CD14-positive monocyte (primary cell): ENCODE data around the gene ACYP2. TPM values are rescaled to one million over a fixed set of nuclear protein-coding genes. Genes with fewer than 3 reads are reported as not detected.

Source experiments
- DNase-seq, 3 donors: peaks; one replicate each; pipeline ENCODE4 v3.0.0-alpha.2; 2011 to 2022
- H2AFZ ChIP-seq: 2 replicates; pipeline ENCODE4 v1.6.0; 2012; ENCODE audit warnings: mild to moderate bottlenecking, low read depth, low read length, inconsistent platforms; ENCODE audit not compliant: insufficient read depth, poor library complexity, severe bottlenecking
- H3K27ac ChIP-seq, 2 donors: 1 replicate in 1 of 2; 2 replicates in 1 of 2; pipeline ENCODE4 v1.5.1; 2012 to 2013; ENCODE audit warnings: low read length in 2 of 2, control low read depth in 1 of 2, inconsistent platforms in 1 of 2, low read depth in 1 of 2, mild to moderate bottlenecking in 1 of 2
- H3K27me3 ChIP-seq, 2 donors: one replicate each; pipeline versions ENCODE4 v1.6.0 to v1.6.1; 2011 to 2013; ENCODE audit warnings: low read length in 2 of 2; ENCODE audit not compliant: control insufficient read depth in 2 of 2, insufficient read depth in 2 of 2
- H3K36me3 ChIP-seq, 2 donors: replicated peaks in 1 of 2; 1 replicate in 1 of 2; 2 replicates in 1 of 2; pipeline versions ENCODE4 v1.5.1 to v1.6.1; 2012 to 2013; ENCODE audit warnings: low read length in 2 of 2, control low read depth in 1 of 2, inconsistent platforms in 1 of 2, mild to moderate bottlenecking in 1 of 2; ENCODE audit not compliant: insufficient read depth in 2 of 2, control insufficient read depth in 1 of 2
- H3K4me1 ChIP-seq, 2 donors: 1 replicate in 1 of 2; 2 replicates in 1 of 2; pipeline versions ENCODE4 v1.5.1 to v1.6.1; 2012 to 2013; ENCODE audit warnings: low read length in 2 of 2, control low read depth in 1 of 2, inconsistent platforms in 1 of 2, mild to moderate bottlenecking in 1 of 2, moderate library complexity in 1 of 2; ENCODE audit not compliant: insufficient read depth in 2 of 2, control insufficient read depth in 1 of 2
- H3K4me2 ChIP-seq: replicated peaks from 2 replicates; pipeline ENCODE3; 2012; ENCODE audit warnings: low read length, moderate library complexity, mild to moderate bottlenecking; ENCODE audit not compliant: poor library complexity, severe bottlenecking; ENCODE audit errors: extremely low read depth
- H3K4me3 ChIP-seq, 3 experiments: fragments of 200-600 bp in 1 of 3; sonication (generic) in 1 of 3; replicated peaks in 1 of 3; 1 replicate in 2 of 3; 2 replicates in 1 of 3; pipeline ENCODE4 v1.5.1; 2011 to 2013; ENCODE audit warnings: low read length in 3 of 3, mild to moderate bottlenecking in 3 of 3, control low read depth in 2 of 3, low read depth in 2 of 3, inconsistent platforms in 1 of 3, moderate library complexity in 1 of 3
- H3K79me2 ChIP-seq: 2 replicates; pipeline ENCODE4 v1.6.0; 2012; ENCODE audit warnings: mild to moderate bottlenecking, control low read depth, inconsistent platforms, low read length, moderate library complexity; ENCODE audit not compliant: insufficient read depth
- H3K9ac ChIP-seq: 2 replicates; pipeline ENCODE4 v1.6.0; 2017; ENCODE audit warnings: low read length, mild to moderate bottlenecking; ENCODE audit not compliant: insufficient read depth, poor library complexity, severe bottlenecking
- H3K9me3 ChIP-seq, 2 donors: replicated peaks in 1 of 2; 1 replicate in 1 of 2; 2 replicates in 1 of 2; pipeline versions ENCODE4 v1.5.1 to v1.6.1; 2012 to 2013; ENCODE audit warnings: low read length in 2 of 2, control low read depth in 1 of 2; ENCODE audit not compliant: control insufficient read depth in 1 of 2, insufficient read depth in 1 of 2
- H4K20me1 ChIP-seq: 2 replicates; pipeline ENCODE4 v1.6.0; 2012; ENCODE audit warnings: mild to moderate bottlenecking, low read length, control low read depth, moderate library complexity; ENCODE audit not compliant: insufficient read depth
- H3K27ac Mint-ChIP-seq, 7 donors: one replicate each; pipeline ENCODE4 v1.8.0; 2020; ENCODE audit warnings: mild to moderate bottlenecking in 7 of 7, mixed read lengths in 7 of 7, moderate library complexity in 6 of 7, inconsistent platforms in 2 of 7
- H3K27me3 Mint-ChIP-seq, 3 donors: one replicate each; pipeline ENCODE4 v1.8.0; 2021 to 2022; ENCODE audit warnings: low read depth in 3 of 3, mild to moderate bottlenecking in 3 of 3, mixed read lengths in 3 of 3, moderate library complexity in 3 of 3, inconsistent platforms in 1 of 3
- H3K36me3 Mint-ChIP-seq, 2 donors: one replicate each; pipeline ENCODE4 v1.8.0; 2020; ENCODE audit warnings: mixed read lengths in 2 of 2, inconsistent platforms in 1 of 2, mild to moderate bottlenecking in 1 of 2
- H3K4me1 Mint-ChIP-seq: one replicate; pipeline ENCODE4 v1.8.0; 2020; ENCODE audit warnings: mild to moderate bottlenecking, mixed read lengths
- H3K4me3 Mint-ChIP-seq, 2 donors: one replicate each; pipeline ENCODE4 v1.8.0; 2020; ENCODE audit warnings: mild to moderate bottlenecking in 2 of 2, mixed read lengths in 2 of 2, moderate library complexity in 1 of 2
- H3K9me3 Mint-ChIP-seq, 7 donors: one replicate each; pipeline ENCODE4 v1.8.0; 2020 to 2022; ENCODE audit warnings: mixed read lengths in 7 of 7, mild to moderate bottlenecking in 6 of 7, moderate library complexity in 6 of 7, inconsistent platforms in 2 of 7
- CTCF ChIP-seq: fragments of 200-600 bp; IDR thresholded peaks from one replicate; pipeline ENCODE4 v1.8.0; 2022; ENCODE audit warnings: antibody characterized with exemption, mild to moderate bottlenecking
- WGBS: methylation state at CpG from one replicate; pipeline ENCODE4 v1.1.5; 2013; ENCODE audit warnings: missing lambda C conversion rate; ENCODE audit not compliant: insufficient coverage; 5-methylcytosine and 5-hydroxymethylcytosine counted together
- intact Hi-C, 2 donors: fragments of 100-400 bp; cut with micrococcal nuclease; formaldehyde crosslinking; loops; one replicate each; pipeline versions ENCODE4 v1.15.0 to v1.15.1; 2023
- polyA plus RNA-seq, 3 donors: library from polyadenylated mRNA; depleted of rRNA in 1 of 3; unstranded in 2 of 3; stranded (reverse) in 1 of 3; fragments of 300-500 nt in 2 of 3; fragments of >200 nt in 1 of 3; fragmentation: Illumina TruSeq in 2 of 3; gene quantifications; 1 replicate in 2 of 3; 2 replicates in 1 of 3; pipeline ENCODE4 v1.2.3, GENCODE V29; 2012 to 2021

ACYP2 gene
- polyA plus RNA-seq, 3 donors: 6.2 to 10.8 (median 10.3) TPM

- H3K27me3 Mint-ChIP-seq: peaks cover 0 to 1% (median 0%) of the 10 kb centered on the region in 3 donors
- Histone ChIP-seq H3K9me3 (no peaks in the 10 kb centered on the region), H3K79me2 (no peaks in the 10 kb centered on the region), H3K4me2 (no peak overlapping the region), H3K4me1 (no peaks in the 10 kb centered on the region), H3K4me3 (no peak overlapping the region), H3K36me3 (no peaks in the 10 kb centered on the region), H3K27me3 (no peaks in the 10 kb centered on the region), H4K20me1 (no peaks in the 10 kb centered on the region), H3K9ac (no peak overlapping the region), H3K27ac (no peak overlapping the region), H2AFZ (no peak overlapping the region)
- no peak overlapping the region for H3K27ac Mint-ChIP-seq
- DNase-seq: no peak
- no peaks in the 10 kb centered on the region for H3K4me1 Mint-ChIP-seq
- intact Hi-C loops: no loop called here
- no peaks in the 10 kb centered on the region for H3K36me3 Mint-ChIP-seq
- no CpG with 5 or more reads among the region's 2 CpGs for WGBS
- no peak for TF ChIP-seq CTCF
- H3K9me3 Mint-ChIP-seq: peaks cover 0 to 3% (median 0%) of the 10 kb centered on the region in 7 donors
- H3K4me3 Mint-ChIP-seq: no peak overlapping the region
These were observed 36.1 kb upstream of the ACYP2 start for GRCh38 chr2:54079331-54079730.

- no peak overlapping the region for H3K27ac ChIP-seq
- H4K20me1 ChIP-seq: no peaks in the 10 kb centered on the region
- Mint-ChIP-seq H3K4me1 (no peaks in the 10 kb centered on the region), H3K36me3 (no peaks in the 10 kb centered on the region), H3K27me3 (no peaks in the 10 kb centered on the region), H3K9me3 (peaks cover 0 to 3% (median 0%) of the 10 kb centered on the region in 7 donors), H3K4me3 (no peak overlapping the region), H3K27ac (no peak overlapping the region)
- no peak overlapping the region for H3K9ac ChIP-seq
- no peaks in the 10 kb centered on the region for H3K36me3 ChIP-seq
- intact Hi-C loops: no loop called here
- no peak overlapping the region for H2AFZ ChIP-seq
- H3K9me3 ChIP-seq: no peaks in the 10 kb centered on the region
- no peaks in the 10 kb centered on the region for H3K4me1 ChIP-seq
- WGBS: 92% methylated on average over 4 of the region's 6 CpGs
- TF ChIP-seq CTCF: no peak
- DNase-seq: no peak
- H3K4me3 ChIP-seq: no peak overlapping the region
- no peak overlapping the region for H3K4me2 ChIP-seq
- no peaks in the 10 kb centered on the region for H3K79me2 ChIP-seq
- H3K27me3 ChIP-seq: no peaks in the 10 kb centered on the region
These were observed 33.8 kb upstream of the ACYP2 start for GRCh38 chr2:54081574-54081973.
